HCT116 (cell line): ENCODE results near the gene B4GALT4. TPM values are rescaled to one million over a fixed set of nuclear protein-coding genes. Genes with fewer than 3 reads are reported as not detected.

Experiments
- ATAC-seq: fragments of 200-7000 bp; cut with Tn5 transposase; 2 replicates; pipeline ENCODE4 v1.9.1; 2020; ENCODE audit warnings: mild to moderate bottlenecking, moderate library complexity
- BruUV-seq: library from RNA; stranded (reverse); fragments of 400-500 nt; replicated peaks from 2 replicates; lab custom pipeline; 2021; lab: Mats Ljungman, UMichigan
- CTCF ChIA-PET: fragments of 300-600 bp; sonication (Branson Sonifier 250); formaldehyde crosslinking; loops from one replicate; lab custom pipeline; 2021; ENCODE audit warnings: antibody characterized with exemption; lab: Charles Lee
- POLR2A ChIA-PET: fragments of 300-600, 350-600 bp; sonication (Branson Sonifier 250); formaldehyde crosslinking; loops from one replicate; lab custom pipeline; 2021; ENCODE audit warnings: antibody characterized with exemption; lab: Charles Lee
- RAD21 ChIA-PET, 2 experiments: fragments of 300-600 bp; sonication (Branson Sonifier 250); formaldehyde crosslinking; loops; one replicate each; lab custom pipeline; 2023; ENCODE audit warnings: low total read pairs in 2 of 2; ENCODE audit not compliant: uncharacterized antibody in 2 of 2, unreplicated experiment in 2 of 2, low non-redundant PET in 1 of 2; lab: Charles Lee
- DNase-seq: peaks from one replicate; pipeline ENCODE4 v3.0.0-alpha.2; 2010; ENCODE audit warnings: low read depth, low spot score
- H2AFZ ChIP-seq: fragments of 200-600 bp; shearing (Covaris generic), sonication (generic); 2 replicates; pipeline ENCODE4 v1.6.1; 2017; ENCODE audit warnings: low read depth, mixed run types, mixed read lengths, antibody characterized with exemption, low read length; ENCODE audit not compliant: poor library complexity, severe bottlenecking
- H3K27ac ChIP-seq: 2 replicates; pipeline ENCODE4 v1.5.1; 2012; ENCODE audit warnings: low read depth, low read length
- H3K27me3 ChIP-seq: fragments of 200-600 bp; sonication (generic); 2 replicates; pipeline ENCODE4 v1.6.1; 2016; ENCODE audit warnings: mixed run types, low read length, mixed read lengths; ENCODE audit not compliant: insufficient read depth
- H3K36me3 ChIP-seq, 2 experiments: fragments of 200-500 bp in 1 of 2; fragments of 200-600 bp in 1 of 2; sonication (Bioruptor generic) in 1 of 2; sonication (generic) in 1 of 2; 2 replicates each; pipeline versions ENCODE4 v1.5.1 to v1.6.1; 2014 to 2016; ENCODE audit warnings: low read length in 2 of 2, inconsistent platforms in 1 of 2, mixed read lengths in 1 of 2, mixed run types in 1 of 2; ENCODE audit not compliant: insufficient read depth in 2 of 2, control insufficient read depth in 1 of 2
- H3K4me1 ChIP-seq, 2 experiments: fragments of 200-600 bp in 1 of 2; sonication (generic) in 1 of 2; 2 replicates each; pipeline versions ENCODE4 v1.5.1 to v1.6.1; 2012 to 2017; ENCODE audit warnings: low read length in 2 of 2, inconsistent platforms in 1 of 2, mild to moderate bottlenecking in 1 of 2, mixed read lengths in 1 of 2, mixed run types in 1 of 2, moderate library complexity in 1 of 2; ENCODE audit not compliant: insufficient read depth in 2 of 2, control insufficient read depth in 1 of 2
- H3K4me2 ChIP-seq: fragments of 200-600 bp; sonication (generic); 2 replicates; pipeline ENCODE4 v1.6.1; 2017; ENCODE audit warnings: mixed run types, low read length, mixed read lengths
- H3K4me3 ChIP-seq, 2 experiments: fragments of 200-600 bp in 1 of 2; sonication (generic) in 1 of 2; replicated peaks in 1 of 2; 2 replicates each; pipeline ENCODE4 v1.5.1; 2011 to 2016; ENCODE audit warnings: low read length in 2 of 2, control low read depth in 1 of 2, low read depth in 1 of 2, mild to moderate bottlenecking in 1 of 2, mixed read lengths in 1 of 2, mixed run types in 1 of 2
- H3K79me2 ChIP-seq: fragments of 200-600 bp; sonication (generic); 2 replicates; pipeline ENCODE4 v1.6.1; 2017; ENCODE audit warnings: mild to moderate bottlenecking, mixed run types, low read length, moderate library complexity, mixed read lengths; ENCODE audit not compliant: insufficient read depth
- H3K9ac ChIP-seq: fragments of 200-600 bp; sonication (generic); 2 replicates; pipeline ENCODE4 v1.6.1; 2016; ENCODE audit warnings: low read length, mixed read lengths
- H3K9me2 ChIP-seq: fragments of 200-600 bp; sonication (generic), shearing (Covaris generic); 2 replicates; pipeline ENCODE4 v1.6.1; 2017; ENCODE audit warnings: mixed run types, mild to moderate bottlenecking, moderate library complexity; ENCODE audit not compliant: insufficient read depth
- H3K9me3 ChIP-seq, 2 experiments: fragments of 200-500 bp in 1 of 2; fragments of 200-600 bp in 1 of 2; sonication (Bioruptor generic) in 1 of 2; sonication (generic) in 1 of 2; 2 replicates each; pipeline ENCODE4 v1.6.1; 2014 to 2017; ENCODE audit warnings: low read length in 2 of 2, mixed read lengths in 2 of 2, inconsistent platforms in 1 of 2, low read depth in 1 of 2, mild to moderate bottlenecking in 1 of 2, mixed run types in 1 of 2, moderate library complexity in 1 of 2; ENCODE audit not compliant: control insufficient read depth in 1 of 2, insufficient read depth in 1 of 2
- H4K20me1 ChIP-seq: fragments of 200-600 bp; sonication (generic), shearing (Covaris generic); 2 replicates; pipeline ENCODE4 v1.6.1; 2017; ENCODE audit warnings: mixed run types, mild to moderate bottlenecking, moderate library complexity; ENCODE audit not compliant: insufficient read depth
- CEBPB ChIP-seq: IDR thresholded peaks from 2 replicates; pipeline ENCODE4 v1.6.1; 2012; ENCODE audit warnings: low read depth
- EGR1 ChIP-seq: IDR thresholded peaks from 2 replicates; pipeline ENCODE4 v1.6.1; 2012; ENCODE audit warnings: low read depth
- ELF1 ChIP-seq: IDR thresholded peaks from 2 replicates; pipeline ENCODE4 v1.6.1; 2012; ENCODE audit warnings: low read depth, borderline replicate concordance
- EZH2phosphoT487 ChIP-seq: fragments of 200-600 bp; IDR thresholded peaks from 2 replicates; pipeline ENCODE4 v1.6.1; 2018; ENCODE audit warnings: antibody characterized with exemption, borderline replicate concordance
- SRF ChIP-seq: IDR thresholded peaks from 2 replicates; pipeline ENCODE4 v1.6.1; 2012; ENCODE audit warnings: low read depth
- TCF7L2 ChIP-seq: IDR thresholded peaks from 2 replicates; pipeline ENCODE4 v1.7.0; 2011; ENCODE audit warnings: borderline replicate concordance, inconsistent platforms; ENCODE audit not compliant: insufficient read depth, insufficient read length; ENCODE audit errors: extremely low read depth
- YY1 ChIP-seq: IDR thresholded peaks from 2 replicates; pipeline ENCODE4 v1.6.1; 2011; ENCODE audit warnings: low read length, low read depth, moderate library complexity, mild to moderate bottlenecking; ENCODE audit not compliant: insufficient replicate concordance; ENCODE audit errors: extremely low read depth
- intact Hi-C: fragments of 100-400 bp; cut with micrococcal nuclease; formaldehyde crosslinking; loops from 2 replicates; pipeline ENCODE4 v1.10.0; 2022
- total RNA-seq: library from RNA; stranded (reverse); gene quantifications from one replicate; pipeline ENCODE4 v1.2.1, GENCODE V29; 2021; ENCODE audit not compliant: unreplicated experiment
- TF ChIP-seq, protein P1 (sequence below): IDR thresholded peaks from 2 replicates; pipeline ENCODE4 v1.6.1; 2012
- TF ChIP-seq, protein P2 (sequence below): IDR thresholded peaks from 2 replicates; pipeline ENCODE4 v1.6.1; 2012; ENCODE audit warnings: low read depth
- TF ChIP-seq, protein P3 (sequence below), 3 experiments: fragments of 200-600 bp in 1 of 3; sonication (generic) in 1 of 3; IDR thresholded peaks in 2 of 3; conservative IDR thresholded peaks in 1 of 3; 2 replicates each; pipeline ENCODE4 v1.5.1; 2012 to 2017; ENCODE audit warnings: low read depth in 2 of 3, low read length in 2 of 3, antibody characterized with exemption in 1 of 3, borderline replicate concordance in 1 of 3, control low read depth in 1 of 3, mild to moderate bottlenecking in 1 of 3, mixed read lengths in 1 of 3, mixed run types in 1 of 3, moderate library complexity in 1 of 3; ENCODE audit not compliant: insufficient read depth in 1 of 3

The B4GALT4 gene
- total RNA-seq, 1 experiment from 2014 or later, result 15.9 TPM

DNA sequence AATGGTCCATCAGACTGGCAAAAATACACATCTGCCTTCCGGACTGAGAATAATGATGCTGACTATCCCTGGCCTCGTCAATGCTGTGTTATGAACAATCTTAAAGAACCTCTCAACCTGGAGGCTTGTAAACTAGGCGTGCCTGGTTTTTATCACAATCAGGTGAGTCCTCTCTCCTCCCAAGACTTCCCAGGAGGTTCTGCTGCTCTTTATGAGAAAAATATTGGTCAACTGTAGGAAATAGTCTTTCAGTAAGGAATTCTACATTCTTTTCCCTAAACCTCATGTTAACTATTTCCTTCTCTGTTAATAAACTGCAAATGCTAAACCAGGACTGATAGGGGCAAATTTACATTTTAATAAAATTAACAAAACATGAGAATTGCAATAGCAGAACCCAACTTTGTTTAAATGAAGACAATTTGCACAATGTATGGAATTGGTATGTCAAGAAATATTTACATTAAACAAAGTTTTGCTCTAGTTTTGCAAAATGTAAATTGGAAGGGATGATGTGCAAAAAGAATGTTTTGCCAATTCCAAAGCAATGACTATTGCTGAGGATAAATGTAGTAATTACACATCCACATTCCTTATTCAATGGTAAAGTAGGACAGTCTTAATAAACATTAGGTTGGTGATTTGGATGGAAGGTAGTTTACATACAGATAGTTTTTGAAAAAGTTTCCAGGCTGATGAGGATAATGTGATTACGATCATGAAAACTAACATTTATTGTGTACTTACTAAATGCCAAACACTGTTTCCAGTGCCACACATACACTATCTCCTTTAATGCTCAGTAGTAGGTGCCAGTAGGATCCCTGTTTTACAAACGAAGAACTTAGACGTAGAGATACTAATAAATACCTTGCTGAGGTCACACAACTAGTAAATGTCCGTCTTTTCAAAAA lies 46.2 kb downstream of the B4GALT4 start:
- no peak for DNase-seq
- no peak overlapping the region for H3K9ac ChIP-seq
- TF ChIP-seq EZH2phosphoT487, result no peak
- TF ChIP-seq, protein P1, sequence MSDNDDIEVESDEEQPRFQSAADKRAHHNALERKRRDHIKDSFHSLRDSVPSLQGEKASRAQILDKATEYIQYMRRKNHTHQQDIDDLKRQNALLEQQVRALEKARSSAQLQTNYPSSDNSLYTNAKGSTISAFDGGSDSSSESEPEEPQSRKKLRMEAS, result no peak
- no peak for TF ChIP-seq CEBPB
- H3K4me3 ChIP-seq, result no peak overlapping the region
- H4K20me1 ChIP-seq, result no peaks in the 10 kb centered on the region
- H3K36me3 ChIP-seq, result no peaks in the 10 kb centered on the region
- no peaks in the 10 kb centered on the region for H3K9me2 ChIP-seq
- POLR2A ChIA-PET, result no interaction called here
- H3K4me1 ChIP-seq, result no peaks in the 10 kb centered on the region
- CTCF ChIA-PET, result interaction anchor here (1.2 kb wide), 1 partner anchor 46 kb away, joined by 3 read pairs; the partner anchor contains the start of gene B4GALT4
- no peaks in the 10 kb centered on the region for H3K9me3 ChIP-seq
- intact Hi-C loops, result no loop called here
- BruUV-seq, result no TSS peak
- H3K27ac ChIP-seq, result no peak overlapping the region
- no peak overlapping the region for H3K4me2 ChIP-seq
- RAD21 ChIA-PET, result no interaction called here
- no peaks in the 10 kb centered on the region for H3K79me2 ChIP-seq
- no peak overlapping the region for H2AFZ ChIP-seq
- ATAC-seq, result no peak
- H3K27me3 ChIP-seq, result peaks cover 6% of the 10 kb centered on the region

DNA sequence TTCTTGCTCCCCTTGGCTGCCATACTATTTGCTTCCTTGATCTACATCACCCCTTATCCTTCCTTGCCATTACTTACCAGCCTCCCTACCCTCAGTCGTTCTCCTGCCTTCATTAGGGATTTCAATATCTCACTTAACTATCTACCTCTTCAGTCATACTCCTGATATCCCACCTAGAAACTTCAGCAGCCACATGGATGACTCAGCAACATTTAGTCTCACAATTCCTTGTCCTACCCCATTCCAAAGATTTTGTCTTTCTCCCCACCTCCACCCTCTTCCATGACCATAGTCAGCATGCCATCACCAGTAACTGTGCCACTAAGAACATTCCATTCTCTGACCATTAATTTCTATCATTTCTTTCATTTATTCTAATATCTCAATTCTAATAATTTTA lies 48.9 kb downstream of the B4GALT4 start:
- DNase-seq, result no peak
- Histone ChIP-seq H3K27ac (no peak overlapping the region), H3K9ac (no peak overlapping the region), H3K27me3 (peaks cover 6% of the 10 kb centered on the region), H3K4me1 (no peaks in the 10 kb centered on the region), H4K20me1 (no peaks in the 10 kb centered on the region), H3K9me3 (no peaks in the 10 kb centered on the region), H2AFZ (no peak overlapping the region), H3K4me3 (no peak overlapping the region), H3K4me2 (no peak overlapping the region), H3K9me2 (no peaks in the 10 kb centered on the region), H3K36me3 (no peaks in the 10 kb centered on the region), H3K79me2 (no peaks in the 10 kb centered on the region)
- no peak for ATAC-seq
- ChIA-PET RAD21 (no interaction called here), POLR2A (no interaction called here), CTCF (no interaction called here)
- intact Hi-C loops, result no loop called here
- BruUV-seq, result no TSS peak
- TF ChIP-seq YY1 (no peak), CEBPB (no peak), SRF (no peak), TCF7L2 (no peak), ELF1 (no peak), EGR1 (no peak)
- TF ChIP-seq, protein P2, sequence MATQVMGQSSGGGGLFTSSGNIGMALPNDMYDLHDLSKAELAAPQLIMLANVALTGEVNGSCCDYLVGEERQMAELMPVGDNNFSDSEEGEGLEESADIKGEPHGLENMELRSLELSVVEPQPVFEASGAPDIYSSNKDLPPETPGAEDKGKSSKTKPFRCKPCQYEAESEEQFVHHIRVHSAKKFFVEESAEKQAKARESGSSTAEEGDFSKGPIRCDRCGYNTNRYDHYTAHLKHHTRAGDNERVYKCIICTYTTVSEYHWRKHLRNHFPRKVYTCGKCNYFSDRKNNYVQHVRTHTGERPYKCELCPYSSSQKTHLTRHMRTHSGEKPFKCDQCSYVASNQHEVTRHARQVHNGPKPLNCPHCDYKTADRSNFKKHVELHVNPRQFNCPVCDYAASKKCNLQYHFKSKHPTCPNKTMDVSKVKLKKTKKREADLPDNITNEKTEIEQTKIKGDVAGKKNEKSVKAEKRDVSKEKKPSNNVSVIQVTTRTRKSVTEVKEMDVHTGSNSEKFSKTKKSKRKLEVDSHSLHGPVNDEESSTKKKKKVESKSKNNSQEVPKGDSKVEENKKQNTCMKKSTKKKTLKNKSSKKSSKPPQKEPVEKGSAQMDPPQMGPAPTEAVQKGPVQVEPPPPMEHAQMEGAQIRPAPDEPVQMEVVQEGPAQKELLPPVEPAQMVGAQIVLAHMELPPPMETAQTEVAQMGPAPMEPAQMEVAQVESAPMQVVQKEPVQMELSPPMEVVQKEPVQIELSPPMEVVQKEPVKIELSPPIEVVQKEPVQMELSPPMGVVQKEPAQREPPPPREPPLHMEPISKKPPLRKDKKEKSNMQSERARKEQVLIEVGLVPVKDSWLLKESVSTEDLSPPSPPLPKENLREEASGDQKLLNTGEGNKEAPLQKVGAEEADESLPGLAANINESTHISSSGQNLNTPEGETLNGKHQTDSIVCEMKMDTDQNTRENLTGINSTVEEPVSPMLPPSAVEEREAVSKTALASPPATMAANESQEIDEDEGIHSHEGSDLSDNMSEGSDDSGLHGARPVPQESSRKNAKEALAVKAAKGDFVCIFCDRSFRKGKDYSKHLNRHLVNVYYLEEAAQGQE, result no peak
- TF ChIP-seq, protein P3, sequence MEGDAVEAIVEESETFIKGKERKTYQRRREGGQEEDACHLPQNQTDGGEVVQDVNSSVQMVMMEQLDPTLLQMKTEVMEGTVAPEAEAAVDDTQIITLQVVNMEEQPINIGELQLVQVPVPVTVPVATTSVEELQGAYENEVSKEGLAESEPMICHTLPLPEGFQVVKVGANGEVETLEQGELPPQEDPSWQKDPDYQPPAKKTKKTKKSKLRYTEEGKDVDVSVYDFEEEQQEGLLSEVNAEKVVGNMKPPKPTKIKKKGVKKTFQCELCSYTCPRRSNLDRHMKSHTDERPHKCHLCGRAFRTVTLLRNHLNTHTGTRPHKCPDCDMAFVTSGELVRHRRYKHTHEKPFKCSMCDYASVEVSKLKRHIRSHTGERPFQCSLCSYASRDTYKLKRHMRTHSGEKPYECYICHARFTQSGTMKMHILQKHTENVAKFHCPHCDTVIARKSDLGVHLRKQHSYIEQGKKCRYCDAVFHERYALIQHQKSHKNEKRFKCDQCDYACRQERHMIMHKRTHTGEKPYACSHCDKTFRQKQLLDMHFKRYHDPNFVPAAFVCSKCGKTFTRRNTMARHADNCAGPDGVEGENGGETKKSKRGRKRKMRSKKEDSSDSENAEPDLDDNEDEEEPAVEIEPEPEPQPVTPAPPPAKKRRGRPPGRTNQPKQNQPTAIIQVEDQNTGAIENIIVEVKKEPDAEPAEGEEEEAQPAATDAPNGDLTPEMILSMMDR (IDR thresholded peaks at IDR 0.05 in 2 of 3, conservative IDR thresholded peaks at IDR 0.05 in 1 of 3; ENCODE audit: borderline replicate concordance in 1 of 3, insufficient read depth in 1 of 3, low read depth in 2 of 3, low read length in 2 of 3), result no peak
- TF ChIP-seq, protein P1, result no peak
